Ascending aorta (tissue), 2 donors: ENCODE measurements around the gene KIRREL3. TPM values are rescaled to one million over a fixed set of nuclear protein-coding genes. Genes with fewer than 3 reads are reported as not detected.

Source experiments
- DNase-seq, 2 donors: peaks; one replicate each; pipeline ENCODE4 v3.0.0-alpha.2; 2019; ENCODE audit warnings: low spot score in 2 of 2
- H3K27ac ChIP-seq, 2 donors: fragments of 200-600 bp; sonication (generic); one replicate each; pipeline ENCODE4 v1.5.1; 2016 to 2017; ENCODE audit warnings: mild to moderate bottlenecking in 1 of 2
- H3K27me3 ChIP-seq: fragments of 200-600 bp; sonication (generic); one replicate; pipeline ENCODE4 v1.5.1; 2017
- H3K36me3 ChIP-seq, 2 donors: fragments of 200-600 bp; sonication (generic); one replicate each; pipeline ENCODE4 v1.5.1; 2016
- H3K4me1 ChIP-seq, 2 donors: fragments of 200-600 bp; sonication (generic); one replicate each; pipeline ENCODE4 v1.5.1; 2016 to 2017; ENCODE audit warnings: mild to moderate bottlenecking in 1 of 2
- H3K4me3 ChIP-seq, 2 donors: fragments of 200-600 bp; sonication (generic); one replicate each; pipeline ENCODE4 v1.5.1; 2016 to 2017; ENCODE audit warnings: mild to moderate bottlenecking in 1 of 2
- H3K9me3 ChIP-seq, 2 donors: fragments of 200-600 bp; sonication (generic); one replicate each; pipeline ENCODE4 v1.5.1; 2016
- intact Hi-C: fragments of 100-400 bp; cut with DNase I; formaldehyde crosslinking; loops from one replicate; pipeline ENCODE4 v1.15.1; 2023
- total RNA-seq: library from RNA; depleted of rRNA; stranded (reverse); fragments of >200 nt; gene quantifications from one replicate; pipeline ENCODE4 v1.1.0, GENCODE V29; 2016
- TF ChIP-seq, protein P1 (sequence below), 3 experiments: fragments of 200-600 bp in 2 of 3; fragments of 450-650 bp in 1 of 3; sonication (generic) in 2 of 3; IDR thresholded peaks; one replicate each; pipeline ENCODE4 v1.5.1; 2016 to 2019; ENCODE audit warnings: antibody characterized with exemption in 3 of 3, mild to moderate bottlenecking in 1 of 3, moderate library complexity in 1 of 3

KIRREL3 gene
- total RNA-seq, 1 donor from 2014 or later: not detected

- H3K4me3 ChIP-seq: no peak overlapping the region
- no peak for DNase-seq
- no peaks in the 10 kb centered on the region for H3K36me3 ChIP-seq
- intact Hi-C loops: no loop called here
- H3K9me3 ChIP-seq: no peaks in the 10 kb centered on the region
- H3K4me1 ChIP-seq: no peaks in the 10 kb centered on the region
- H3K27me3 ChIP-seq: no peaks in the 10 kb centered on the region
- H3K27ac ChIP-seq: no peak overlapping the region
- TF ChIP-seq, protein P1, sequence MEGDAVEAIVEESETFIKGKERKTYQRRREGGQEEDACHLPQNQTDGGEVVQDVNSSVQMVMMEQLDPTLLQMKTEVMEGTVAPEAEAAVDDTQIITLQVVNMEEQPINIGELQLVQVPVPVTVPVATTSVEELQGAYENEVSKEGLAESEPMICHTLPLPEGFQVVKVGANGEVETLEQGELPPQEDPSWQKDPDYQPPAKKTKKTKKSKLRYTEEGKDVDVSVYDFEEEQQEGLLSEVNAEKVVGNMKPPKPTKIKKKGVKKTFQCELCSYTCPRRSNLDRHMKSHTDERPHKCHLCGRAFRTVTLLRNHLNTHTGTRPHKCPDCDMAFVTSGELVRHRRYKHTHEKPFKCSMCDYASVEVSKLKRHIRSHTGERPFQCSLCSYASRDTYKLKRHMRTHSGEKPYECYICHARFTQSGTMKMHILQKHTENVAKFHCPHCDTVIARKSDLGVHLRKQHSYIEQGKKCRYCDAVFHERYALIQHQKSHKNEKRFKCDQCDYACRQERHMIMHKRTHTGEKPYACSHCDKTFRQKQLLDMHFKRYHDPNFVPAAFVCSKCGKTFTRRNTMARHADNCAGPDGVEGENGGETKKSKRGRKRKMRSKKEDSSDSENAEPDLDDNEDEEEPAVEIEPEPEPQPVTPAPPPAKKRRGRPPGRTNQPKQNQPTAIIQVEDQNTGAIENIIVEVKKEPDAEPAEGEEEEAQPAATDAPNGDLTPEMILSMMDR (IDR thresholded peaks at IDR 0.05): no peak
These were observed 523.6 kb downstream of the KIRREL3 start for GRCh38 chr11:126476977-126477376.

GRCh38 chr11:126476266-126476924 is 524.2 kb downstream of the KIRREL3 start:
- H3K27me3 ChIP-seq: no peaks in the 10 kb centered on the region
- TF ChIP-seq, protein P1 (IDR thresholded peaks at IDR 0.05): no peak
- H3K27ac ChIP-seq: no peak overlapping the region
- DNase-seq: no peak
- H3K36me3 ChIP-seq: no peaks in the 10 kb centered on the region
- H3K9me3 ChIP-seq: no peaks in the 10 kb centered on the region
- intact Hi-C loops: no loop called here
- H3K4me3 ChIP-seq: no peak overlapping the region
- H3K4me1 ChIP-seq: no peaks in the 10 kb centered on the region

GRCh38 chr11:126475014-126475991 is 525.3 kb downstream of the KIRREL3 start:
- Histone ChIP-seq H3K4me3 (no peak overlapping the region), H3K27ac (no peak overlapping the region), H3K4me1 (no peaks in the 10 kb centered on the region), H3K9me3 (no peaks in the 10 kb centered on the region), H3K27me3 (no peaks in the 10 kb centered on the region), H3K36me3 (no peaks in the 10 kb centered on the region)
- TF ChIP-seq, protein P1 (IDR thresholded peaks at IDR 0.05): no peak
- intact Hi-C loops: no loop called here
- no peak for DNase-seq

GRCh38 chr11:126474220-126474619 is 526.4 kb downstream of the KIRREL3 start:
- TF ChIP-seq, protein P1 (IDR thresholded peaks at IDR 0.05): no peak
- DNase-seq: no peak
- intact Hi-C loops: no loop called here
- H3K4me3 ChIP-seq: no peak overlapping the region
- no peak overlapping the region for H3K27ac ChIP-seq
- no peaks in the 10 kb centered on the region for H3K9me3 ChIP-seq
- H3K27me3 ChIP-seq: no peaks in the 10 kb centered on the region
- no peaks in the 10 kb centered on the region for H3K36me3 ChIP-seq
- H3K4me1 ChIP-seq: no peaks in the 10 kb centered on the region

- TF ChIP-seq, protein P1 (IDR thresholded peaks at IDR 0.05): no peak
- H3K4me3 ChIP-seq: no peak overlapping the region
- no peak overlapping the region for H3K27ac ChIP-seq
- no peaks in the 10 kb centered on the region for H3K4me1 ChIP-seq
- intact Hi-C loops: no loop called here
- no peaks in the 10 kb centered on the region for H3K9me3 ChIP-seq
- no peak for DNase-seq
- H3K27me3 ChIP-seq: no peaks in the 10 kb centered on the region
- H3K36me3 ChIP-seq: no peaks in the 10 kb centered on the region
These were observed 527.3 kb downstream of the KIRREL3 start for GRCh38 chr11:126473269-126473668.
